ENCODE measurements around the gene RETN. TPM values are rescaled to one million over a fixed set of nuclear protein-coding genes. Genes with fewer than 3 reads are reported as not detected.
A peak's percentile ranks its signal among the peaks of the same experiment; 100 is the strongest.

The RETN gene
- polyA plus RNA-seq, 3 donors: 42.1 to 119 (median 60.0) TPM

DNA sequence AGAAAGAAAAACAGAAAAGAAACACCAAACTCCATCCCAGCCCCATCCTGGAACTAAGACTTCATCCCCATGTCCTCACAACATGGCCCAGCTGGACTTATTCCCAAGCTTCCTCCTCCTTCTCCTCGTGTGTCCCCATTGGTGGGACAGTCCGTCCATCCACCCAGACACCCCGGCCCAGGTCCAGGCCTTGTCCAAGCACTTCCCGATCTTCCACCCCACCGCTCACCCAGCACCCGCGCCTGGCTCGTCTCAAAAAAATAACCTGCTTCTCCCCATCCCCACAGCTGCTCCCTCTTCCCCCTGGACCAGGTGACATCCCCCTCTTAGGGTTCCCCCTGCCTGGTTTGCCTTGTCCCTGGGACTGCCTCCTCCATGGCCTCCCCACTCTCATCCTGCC lies 34.5 kb downstream of the RETN start:
- H3K4me3 Mint-ChIP-seq: no peak overlapping the region

GRCh38 chr19:7704280-7705060 lies 35.6 kb downstream of the RETN start:
- Mint-ChIP-seq H3K9me3 (no peaks in the 10 kb centered on the region), H3K36me3 (peaks cover 0 to 5% of the 10 kb centered on the region in 2 donors), H3K4me1 (peaks cover 76% of the 10 kb centered on the region), H3K4me3 (peak overlapping the region in 1 of 2 donors; percentile 35), H3K27ac (peak overlapping the region; percentile 98 to 100 (median 99)), H3K27me3 (ENCODE audit: low read depth in 3 of 3) (peaks cover 0 to 6% (median 0%) of the 10 kb centered on the region in 3 donors)
- Histone ChIP-seq H3K4me1 (ENCODE audit: control insufficient read depth in 1 of 2, insufficient read depth in 2 of 2, low read length in 2 of 2) (peaks cover 79 to 82% of the 10 kb centered on the region in 2 donors), H3K4me3 (replicated peaks in 1 of 3; ENCODE audit: low read depth in 2 of 3, low read length in 3 of 3) (peak overlapping the region in 1 of 3 experiments; percentile 38), H3K27ac (ENCODE audit: low read depth in 1 of 2, low read length in 2 of 2) (peak overlapping the region; percentile 92 to 98), H3K36me3 (replicated peaks in 1 of 2; ENCODE audit: control insufficient read depth in 1 of 2, insufficient read depth in 2 of 2, low read length in 2 of 2) (no peaks in the 10 kb centered on the region), H3K9ac (ENCODE audit: insufficient read depth, low read length, poor library complexity, severe bottlenecking) (peak overlapping the region; percentile 69), H3K27me3 (ENCODE audit: control insufficient read depth in 2 of 2, insufficient read depth in 2 of 2, low read length in 2 of 2) (no peaks in the 10 kb centered on the region), H2AFZ (ENCODE audit: insufficient read depth, low read depth, low read length, poor library complexity, severe bottlenecking) (no peak overlapping the region), H4K20me1 (ENCODE audit: insufficient read depth, low read length) (no peaks in the 10 kb centered on the region), H3K4me2 (replicated peaks; ENCODE audit: extremely low read depth, low read length, poor library complexity, severe bottlenecking) (peak overlapping the region; percentile 75), H3K9me3 (replicated peaks in 1 of 2; ENCODE audit: control insufficient read depth in 1 of 2, insufficient read depth in 1 of 2, low read length in 2 of 2) (no peaks in the 10 kb centered on the region), H3K79me2 (ENCODE audit: insufficient read depth, low read length) (no peaks in the 10 kb centered on the region)
- no peak for DNase-seq
- 80% methylated on average over 6 of the region's 6 CpGs for WGBS (ENCODE audit: insufficient coverage)
- TF ChIP-seq, protein P1, sequence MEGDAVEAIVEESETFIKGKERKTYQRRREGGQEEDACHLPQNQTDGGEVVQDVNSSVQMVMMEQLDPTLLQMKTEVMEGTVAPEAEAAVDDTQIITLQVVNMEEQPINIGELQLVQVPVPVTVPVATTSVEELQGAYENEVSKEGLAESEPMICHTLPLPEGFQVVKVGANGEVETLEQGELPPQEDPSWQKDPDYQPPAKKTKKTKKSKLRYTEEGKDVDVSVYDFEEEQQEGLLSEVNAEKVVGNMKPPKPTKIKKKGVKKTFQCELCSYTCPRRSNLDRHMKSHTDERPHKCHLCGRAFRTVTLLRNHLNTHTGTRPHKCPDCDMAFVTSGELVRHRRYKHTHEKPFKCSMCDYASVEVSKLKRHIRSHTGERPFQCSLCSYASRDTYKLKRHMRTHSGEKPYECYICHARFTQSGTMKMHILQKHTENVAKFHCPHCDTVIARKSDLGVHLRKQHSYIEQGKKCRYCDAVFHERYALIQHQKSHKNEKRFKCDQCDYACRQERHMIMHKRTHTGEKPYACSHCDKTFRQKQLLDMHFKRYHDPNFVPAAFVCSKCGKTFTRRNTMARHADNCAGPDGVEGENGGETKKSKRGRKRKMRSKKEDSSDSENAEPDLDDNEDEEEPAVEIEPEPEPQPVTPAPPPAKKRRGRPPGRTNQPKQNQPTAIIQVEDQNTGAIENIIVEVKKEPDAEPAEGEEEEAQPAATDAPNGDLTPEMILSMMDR (IDR thresholded peaks at IDR 0.05): no peak
- intact Hi-C loops (cut with micrococcal nuclease): loop anchor here in 1 of 2 donors (5.0 kb wide), 1 partner anchor 48 kb away; no protein-coding TSS in a partner anchor

More for the DNA sequence above, 34.5 kb downstream of the RETN start:
- Mint-ChIP-seq H3K4me1 (peaks cover 80% of the 10 kb centered on the region), H3K36me3 (peaks cover 0 to 5% of the 10 kb centered on the region in 2 donors), H3K9me3 (no peaks in the 10 kb centered on the region), H3K27ac (peak overlapping the region in 6 of 7 donors; percentile 57 to 100 (median 99)), H3K27me3 (ENCODE audit: low read depth in 3 of 3) (peaks cover 1 to 6% (median 4%) of the 10 kb centered on the region in 3 donors)
- Histone ChIP-seq H3K4me3 (replicated peaks in 1 of 3; ENCODE audit: low read depth in 2 of 3, low read length in 3 of 3) (no peak overlapping the region), H3K9ac (ENCODE audit: insufficient read depth, low read length, poor library complexity, severe bottlenecking) (no peak overlapping the region), H3K4me2 (replicated peaks; ENCODE audit: extremely low read depth, low read length, poor library complexity, severe bottlenecking) (no peak overlapping the region), H2AFZ (ENCODE audit: insufficient read depth, low read depth, low read length, poor library complexity, severe bottlenecking) (no peak overlapping the region), H3K27ac (ENCODE audit: low read depth in 1 of 2, low read length in 2 of 2) (peak overlapping the region; percentile 92 to 98), H4K20me1 (ENCODE audit: insufficient read depth, low read length) (no peaks in the 10 kb centered on the region), H3K36me3 (replicated peaks in 1 of 2; ENCODE audit: control insufficient read depth in 1 of 2, insufficient read depth in 2 of 2, low read length in 2 of 2) (no peaks in the 10 kb centered on the region), H3K79me2 (ENCODE audit: insufficient read depth, low read length) (no peaks in the 10 kb centered on the region), H3K4me1 (ENCODE audit: control insufficient read depth in 1 of 2, insufficient read depth in 2 of 2, low read length in 2 of 2) (peaks cover 88 to 89% of the 10 kb centered on the region in 2 donors), H3K27me3 (ENCODE audit: control insufficient read depth in 2 of 2, insufficient read depth in 2 of 2, low read length in 2 of 2) (no peaks in the 10 kb centered on the region), H3K9me3 (replicated peaks in 1 of 2; ENCODE audit: control insufficient read depth in 1 of 2, insufficient read depth in 1 of 2, low read length in 2 of 2) (no peaks in the 10 kb centered on the region)
- WGBS (ENCODE audit: insufficient coverage): 69% methylated on average over 8 of the region's 8 CpGs
- no peak for DNase-seq
- intact Hi-C loops (cut with micrococcal nuclease): loop anchor here in 1 of 2 donors (5.0 kb wide), 1 partner anchor 49 kb away; no protein-coding TSS in a partner anchor
- TF ChIP-seq, protein P1 (IDR thresholded peaks at IDR 0.05): no peak
